HG02798 (cell line): ENCODE measurements around the gene MLLT6.

Source experiments
- ATAC-seq: cut with Tn5 transposase; IDR thresholded peaks from one replicate; pipeline ENCODE4 v1.9.1; 2021; ENCODE audit warnings: mild to moderate bottlenecking; ENCODE audit not compliant: unreplicated experiment, poor library complexity

MLLT6 gene

GRCh38 chr17:38740806-38741205 lies 35.7 kb downstream of the MLLT6 start:
- no peak for ATAC-seq

GRCh38 chr17:38741461-38741860 lies 36.4 kb downstream of the MLLT6 start:
- no peak for ATAC-seq

- ATAC-seq: no peak
Observed at GRCh38 chr17:38741921-38742410, 36.9 kb downstream of the MLLT6 start.

- ATAC-seq: no peak
Observed at GRCh38 chr17:38742411-38743308, 37.6 kb downstream of the MLLT6 start.

GRCh38 chr17:38743556-38744171 lies 38.6 kb downstream of the MLLT6 start:
- ATAC-seq: no peak

- ATAC-seq: no peak
Observed at GRCh38 chr17:38745545-38745944, 40.5 kb downstream of the MLLT6 start.

GRCh38 chr17:38746004-38746848 lies 41.2 kb downstream of the MLLT6 start:
- no peak for ATAC-seq

GRCh38 chr17:38746849-38747462 lies 41.9 kb downstream of the MLLT6 start:
- no peak for ATAC-seq

- ATAC-seq: no peak
Observed at GRCh38 chr17:38747463-38748148, 42.5 kb downstream of the MLLT6 start.

- ATAC-seq: no peak
Observed at GRCh38 chr17:38748149-38748891, 43.2 kb downstream of the MLLT6 start, which contains the start of gene PCGF2. Gene PCGF2 (minus strand): TSS chr17:38748336. CDS start chr17:38740402, 7,934 bp downstream.

GRCh38 chr17:38748892-38749222 lies 43.8 kb downstream of the MLLT6 start:
- ATAC-seq: no peak

- ATAC-seq: no peak
Observed at GRCh38 chr17:38749223-38750043, 44.4 kb downstream of the MLLT6 start.

- ATAC-seq: no peak
Observed at GRCh38 chr17:38750044-38750311, 44.9 kb downstream of the MLLT6 start.

- ATAC-seq: no peak
Observed at GRCh38 chr17:38750312-38751121, 45.4 kb downstream of the MLLT6 start.

GRCh38 chr17:38751144-38751807 lies 46.2 kb downstream of the MLLT6 start:
- ATAC-seq: no peak

GRCh38 chr17:38751808-38752307 lies 46.8 kb downstream of the MLLT6 start:
- ATAC-seq: peak; percentile 28
